Stimulated activated CD4-positive, alpha-beta T cell treated with anti-CD3 and anti-CD28 coated beads, Interleukin-4, amount 100 ng/mL, for 48 hours (primary cell): ENCODE data around the gene MLX.
A peak's percentile ranks its signal among the peaks of the same experiment; 100 is the strongest.
"Not testable (repeated sequence)": the region's sequence is repeated elsewhere in the genome, so short reads cannot be mapped to it uniquely, and the experiment has no call there.

Source experiments
- DNase-seq, 2 donors: peaks; one replicate each; pipeline ENCODE4 v3.0.0-alpha.2; 2020; ENCODE audit warnings: low read depth in 2 of 2

MLX gene

GRCh38 chr17:42555122-42555622 is 11.7 kb upstream of the MLX start:
- no peak for DNase-seq

- DNase-seq, result not testable (repeated sequence)
These were observed 10.8 kb upstream of the MLX start for GRCh38 chr17:42555961-42556617.

GRCh38 chr17:42559075-42559474 is 7.8 kb upstream of the MLX start:
- DNase-seq, result no peak

- DNase-seq, result no peak
These were observed 6.7 kb upstream of the MLX start for GRCh38 chr17:42560246-42560645.

GRCh38 chr17:42561897-42562387 is 5.0 kb upstream of the MLX start, which contains the start of gene COASY:
TSS of gene COASY (plus strand) at chr17:42562148. CDS start at chr17:42562623, 475 bp downstream.
- DNase-seq, result peak; percentile 89 to 93

GRCh38 chr17:42562388-42563142 is 4.3 kb upstream of the MLX start:
- no peak for DNase-seq

GRCh38 chr17:42563143-42563509 is 3.8 kb upstream of the MLX start:
- no peak for DNase-seq

- DNase-seq, result no peak
These were observed 3.4 kb upstream of the MLX start for GRCh38 chr17:42563543-42563942.

GRCh38 chr17:42563950-42564349 is 3.0 kb upstream of the MLX start:
- DNase-seq, result no peak

GRCh38 chr17:42564815-42565522 is 1.9 kb upstream of the MLX start:
- no peak for DNase-seq

- DNase-seq, result no peak
These were observed 1.2 kb upstream of the MLX start for GRCh38 chr17:42565523-42566214.

- DNase-seq, result no peak
These were observed 551 bp upstream of the MLX start for GRCh38 chr17:42566215-42566882.

- DNase-seq, result no peak
These were observed 1.6 kb downstream of the MLX start for GRCh38 chr17:42568341-42569111.

- no peak for DNase-seq
These were observed 4.7 kb downstream of the MLX start for GRCh38 chr17:42571435-42572225.

- no peak for DNase-seq
These were observed 6.2 kb downstream of the MLX start for GRCh38 chr17:42573095-42573494.

- DNase-seq, result no peak
These were observed 7.6 kb downstream of the MLX start for GRCh38 chr17:42574463-42574862.

- no peak for DNase-seq
These were observed 10.2 kb downstream of the MLX start for GRCh38 chr17:42577140-42577531.

GRCh38 chr17:42577532-42578281 is 10.8 kb downstream of the MLX start, which contains the start of gene PSMC3IP:
TSS of gene PSMC3IP (minus strand) at chr17:42577729. CDS start at chr17:42577686, 43 bp downstream.
- peak; percentile 91 to 95 for DNase-seq
